Endodermal cell (in vitro differentiated cells): Measurements from ENCODE around the gene CSDE1. TPM values are rescaled to one million over a fixed set of nuclear protein-coding genes. Genes with fewer than 3 reads are reported as not detected.

ENCODE experiments used
- DNase-seq: peaks from one replicate; pipeline ENCODE4 v3.0.0-alpha.2; 2017
- H3K27ac ChIP-seq: 2 replicates; pipeline ENCODE4 v1.5.1; 2013; ENCODE audit warnings: mild to moderate bottlenecking, low read depth, low read length, moderate library complexity
- H3K27me3 ChIP-seq: 2 replicates; pipeline ENCODE4 v1.6.1; 2013; ENCODE audit warnings: mild to moderate bottlenecking, low read length, moderate library complexity; ENCODE audit not compliant: insufficient read depth, control insufficient read depth, poor library complexity, severe bottlenecking
- H3K36me3 ChIP-seq: 2 replicates; pipeline ENCODE4 v1.7.0; 2013; ENCODE audit warnings: mild to moderate bottlenecking, low read length, moderate library complexity; ENCODE audit not compliant: control insufficient read depth, insufficient read depth
- H3K4me1 ChIP-seq: one replicate; pipeline ENCODE4 v1.7.0; 2013; ENCODE audit warnings: low read length; ENCODE audit not compliant: control insufficient read depth, insufficient read depth
- H3K4me3 ChIP-seq: 2 replicates; pipeline ENCODE4 v1.5.1; 2013; ENCODE audit warnings: mild to moderate bottlenecking, low read length, moderate library complexity
- H3K9ac ChIP-seq: 2 replicates; pipeline ENCODE4 v1.6.1; 2013; ENCODE audit warnings: mild to moderate bottlenecking, low read length, moderate library complexity; ENCODE audit not compliant: poor library complexity, severe bottlenecking; ENCODE audit errors: extremely low read depth
- H3K9me3 ChIP-seq: 2 replicates; pipeline ENCODE4 v1.6.1; 2013; ENCODE audit warnings: mild to moderate bottlenecking, low read length, moderate library complexity; ENCODE audit not compliant: control insufficient read depth
- H3K27ac Mint-ChIP-seq: 2 replicates; pipeline ENCODE4 v1.8.0; 2020; ENCODE audit warnings: mixed read lengths
- H3K27me3 Mint-ChIP-seq: 2 replicates; pipeline ENCODE4 v1.8.0; 2021; ENCODE audit warnings: mild to moderate bottlenecking, mixed read lengths; ENCODE audit not compliant: insufficient read depth
- H3K36me3 Mint-ChIP-seq: 2 replicates; pipeline ENCODE4 v1.8.0; 2020; ENCODE audit warnings: low read depth, mixed read lengths
- H3K4me1 Mint-ChIP-seq: 2 replicates; pipeline ENCODE4 v1.8.0; 2020; ENCODE audit warnings: mixed read lengths
- H3K4me3 Mint-ChIP-seq: 2 replicates; pipeline ENCODE4 v1.8.0; 2020; ENCODE audit warnings: mild to moderate bottlenecking, moderate library complexity, mixed read lengths
- H3K9me3 Mint-ChIP-seq: 2 replicates; pipeline ENCODE4 v1.8.0; 2020; ENCODE audit warnings: mild to moderate bottlenecking, mixed read lengths
- WGBS, 2 experiments: methylation state at CpG; one replicate each; pipeline versions ENCODE4 v1.1.5 to v1.1.7; 2013; ENCODE audit warnings: missing lambda C conversion rate in 2 of 2, mixed read lengths in 1 of 2; ENCODE audit not compliant: insufficient coverage in 1 of 2, insufficient read length in 1 of 2; 5-methylcytosine and 5-hydroxymethylcytosine counted together
- total RNA-seq, 2 donors: library from RNA; stranded (reverse); fragmentation: NEBNext Ultra II Directional in 1 of 2; extraction: Animal tissue kit (Norgen Biotek cat#: 25700) in 1 of 2; gene quantifications; 2 replicates in 1 of 2; 3 replicates in 1 of 2; pipeline ENCODE4 v1.2.1, GENCODE V29; 2021
- TF ChIP-seq, protein P1 (sequence below): fragments of 200-600 bp; sonication (generic); conservative IDR thresholded peaks from 2 replicates; pipeline ENCODE4 v1.5.0; 2021; ENCODE audit warnings: antibody characterized with exemption, mild to moderate bottlenecking

The CSDE1 gene
- total RNA-seq, 2 donors from 2014 or later: 491 to 517 TPM

DNA sequence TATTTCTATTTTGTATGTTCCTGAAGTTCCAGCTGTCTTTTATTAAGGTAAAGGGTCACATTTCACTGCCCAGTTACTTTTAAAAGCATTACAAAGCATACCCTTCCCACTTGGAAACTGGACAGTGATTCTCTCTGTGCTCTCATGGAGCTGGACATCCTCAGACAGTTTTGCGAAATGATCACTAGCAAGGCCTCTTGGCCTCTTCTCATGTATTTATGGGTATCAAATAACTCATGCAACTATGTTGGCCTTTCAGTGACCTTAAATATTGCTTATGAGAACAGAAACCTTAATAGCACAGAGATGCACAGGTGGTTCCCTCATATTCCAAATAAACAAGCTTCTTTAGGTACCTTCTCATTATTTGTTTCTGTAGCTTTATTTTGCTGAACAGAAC lies 54.5 kb downstream of the CSDE1 start:
- no peak overlapping the region for H3K9ac ChIP-seq
- 91 to 100% methylated on average over 1 of the region's 1 CpG for WGBS, 2 experiments
- TF ChIP-seq, protein P1, sequence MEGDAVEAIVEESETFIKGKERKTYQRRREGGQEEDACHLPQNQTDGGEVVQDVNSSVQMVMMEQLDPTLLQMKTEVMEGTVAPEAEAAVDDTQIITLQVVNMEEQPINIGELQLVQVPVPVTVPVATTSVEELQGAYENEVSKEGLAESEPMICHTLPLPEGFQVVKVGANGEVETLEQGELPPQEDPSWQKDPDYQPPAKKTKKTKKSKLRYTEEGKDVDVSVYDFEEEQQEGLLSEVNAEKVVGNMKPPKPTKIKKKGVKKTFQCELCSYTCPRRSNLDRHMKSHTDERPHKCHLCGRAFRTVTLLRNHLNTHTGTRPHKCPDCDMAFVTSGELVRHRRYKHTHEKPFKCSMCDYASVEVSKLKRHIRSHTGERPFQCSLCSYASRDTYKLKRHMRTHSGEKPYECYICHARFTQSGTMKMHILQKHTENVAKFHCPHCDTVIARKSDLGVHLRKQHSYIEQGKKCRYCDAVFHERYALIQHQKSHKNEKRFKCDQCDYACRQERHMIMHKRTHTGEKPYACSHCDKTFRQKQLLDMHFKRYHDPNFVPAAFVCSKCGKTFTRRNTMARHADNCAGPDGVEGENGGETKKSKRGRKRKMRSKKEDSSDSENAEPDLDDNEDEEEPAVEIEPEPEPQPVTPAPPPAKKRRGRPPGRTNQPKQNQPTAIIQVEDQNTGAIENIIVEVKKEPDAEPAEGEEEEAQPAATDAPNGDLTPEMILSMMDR: no peak
- DNase-seq: no peak
- H3K27ac ChIP-seq: no peak overlapping the region
- H3K9me3 ChIP-seq: no peaks in the 10 kb centered on the region
- H3K27me3 ChIP-seq: peaks cover 8% of the 10 kb centered on the region
- Mint-ChIP-seq H3K27ac (no peak overlapping the region), H3K9me3 (no peaks in the 10 kb centered on the region), H3K27me3 (peaks cover 10% of the 10 kb centered on the region), H3K4me3 (no peak overlapping the region), H3K4me1 (no peaks in the 10 kb centered on the region), H3K36me3 (peaks cover 16% of the 10 kb centered on the region)
- H3K36me3 ChIP-seq: peaks cover 42% of the 10 kb centered on the region
- no peak overlapping the region for H3K4me3 ChIP-seq
- H3K4me1 ChIP-seq: no peaks in the 10 kb centered on the region

DNA sequence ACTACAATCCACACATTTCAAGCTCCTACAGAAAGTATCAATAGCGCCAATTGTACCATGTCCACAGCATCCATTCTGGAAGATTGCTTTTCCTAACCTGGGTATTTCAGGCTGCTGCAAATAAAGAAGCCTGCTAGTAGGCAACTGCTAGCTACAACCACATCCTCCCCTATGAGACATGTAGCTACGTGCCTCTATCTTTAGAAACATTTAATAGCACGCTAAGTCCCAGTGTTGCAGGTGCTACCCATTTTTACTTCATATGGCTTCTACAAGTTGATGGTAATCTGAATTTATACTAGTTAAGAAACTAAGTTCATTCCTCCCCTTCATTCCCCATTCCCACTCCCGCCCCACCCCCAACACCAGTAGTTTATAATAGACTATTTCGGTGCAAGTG lies 55.0 kb downstream of the CSDE1 start:
- Mint-ChIP-seq H3K9me3 (no peaks in the 10 kb centered on the region), H3K27me3 (peaks cover 10% of the 10 kb centered on the region), H3K27ac (no peak overlapping the region), H3K4me3 (no peak overlapping the region), H3K36me3 (peaks cover 12% of the 10 kb centered on the region), H3K4me1 (no peaks in the 10 kb centered on the region)
- no peak for DNase-seq
- no peak overlapping the region for H3K4me3 ChIP-seq
- TF ChIP-seq, protein P1: no peak
- H3K27ac ChIP-seq: no peak overlapping the region
- H3K9ac ChIP-seq: no peak overlapping the region
- peaks cover 37% of the 10 kb centered on the region for H3K36me3 ChIP-seq
- H3K4me1 ChIP-seq: no peaks in the 10 kb centered on the region
- peaks cover 8% of the 10 kb centered on the region for H3K27me3 ChIP-seq
- WGBS, 2 experiments: 92 to 93% methylated on average over 2 to 4 of the region's 5 CpGs
- H3K9me3 ChIP-seq: no peaks in the 10 kb centered on the region

DNA sequence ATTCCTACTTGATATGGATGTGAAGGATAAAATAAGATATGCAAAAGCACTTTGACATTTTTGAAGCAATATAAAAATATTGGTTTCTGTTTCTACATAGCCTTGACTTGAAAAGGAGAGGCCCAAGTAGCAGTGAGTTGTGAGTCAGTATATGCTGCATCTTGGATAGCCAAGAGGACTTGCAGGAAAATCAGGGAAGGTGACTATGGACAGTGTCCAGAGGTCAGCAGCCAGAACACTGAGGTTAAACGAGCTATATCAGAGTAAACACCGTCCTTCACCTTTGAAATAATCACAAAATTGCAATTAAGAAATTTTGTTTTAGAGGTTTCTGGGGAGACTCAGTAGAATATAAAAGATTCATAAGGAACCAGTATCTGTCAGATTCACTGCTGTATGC lies 55.9 kb downstream of the CSDE1 start:
- no peaks in the 10 kb centered on the region for H3K9me3 Mint-ChIP-seq
- DNase-seq: no peak
- Histone ChIP-seq H3K9ac (no peak overlapping the region), H3K9me3 (no peaks in the 10 kb centered on the region), H3K4me3 (no peak overlapping the region), H3K27ac (no peak overlapping the region), H3K36me3 (peaks cover 29% of the 10 kb centered on the region), H3K27me3 (peaks cover 8% of the 10 kb centered on the region), H3K4me1 (no peaks in the 10 kb centered on the region)
- H3K27me3 Mint-ChIP-seq: peaks cover 10% of the 10 kb centered on the region
- TF ChIP-seq, protein P1: no peak
- H3K36me3 Mint-ChIP-seq: peaks cover 4% of the 10 kb centered on the region
- no peak overlapping the region for H3K4me3 Mint-ChIP-seq
- WGBS, 2 experiments: 87% methylated on average over 2 of the region's 2 CpGs; no CpG with 5 or more reads in 1 of the 2 experiments
- no peak overlapping the region for H3K27ac Mint-ChIP-seq
- no peaks in the 10 kb centered on the region for H3K4me1 Mint-ChIP-seq
